ENCODE measurements around the gene AEBP1.

The AEBP1 gene

DNA sequence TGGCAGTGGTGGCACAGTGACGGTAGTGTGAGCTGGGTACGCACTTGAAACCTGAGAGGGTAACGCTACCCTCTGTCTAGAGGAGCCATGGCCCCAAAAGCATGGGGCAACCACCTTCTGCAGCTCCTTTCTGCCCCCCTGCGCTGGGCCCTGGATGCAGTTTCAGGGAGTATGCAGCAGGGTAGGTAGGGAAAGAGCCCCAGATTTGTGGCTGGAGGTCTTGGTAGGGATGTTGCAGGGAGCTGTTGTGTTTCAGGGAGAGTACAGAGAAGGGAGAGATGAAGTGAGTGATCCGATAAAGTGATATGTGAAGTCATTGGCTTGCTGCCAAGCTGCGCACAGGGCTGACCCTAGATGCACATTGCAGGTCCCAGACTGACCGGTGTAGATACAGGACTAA lies 36.1 kb upstream of the AEBP1 start:
- H3K4me3 ChIP-seq (ENCODE audit: low read length): no peak overlapping the region
- no peak for DNase-seq (ENCODE audit: low read depth)
- TF ChIP-seq, protein P1, sequence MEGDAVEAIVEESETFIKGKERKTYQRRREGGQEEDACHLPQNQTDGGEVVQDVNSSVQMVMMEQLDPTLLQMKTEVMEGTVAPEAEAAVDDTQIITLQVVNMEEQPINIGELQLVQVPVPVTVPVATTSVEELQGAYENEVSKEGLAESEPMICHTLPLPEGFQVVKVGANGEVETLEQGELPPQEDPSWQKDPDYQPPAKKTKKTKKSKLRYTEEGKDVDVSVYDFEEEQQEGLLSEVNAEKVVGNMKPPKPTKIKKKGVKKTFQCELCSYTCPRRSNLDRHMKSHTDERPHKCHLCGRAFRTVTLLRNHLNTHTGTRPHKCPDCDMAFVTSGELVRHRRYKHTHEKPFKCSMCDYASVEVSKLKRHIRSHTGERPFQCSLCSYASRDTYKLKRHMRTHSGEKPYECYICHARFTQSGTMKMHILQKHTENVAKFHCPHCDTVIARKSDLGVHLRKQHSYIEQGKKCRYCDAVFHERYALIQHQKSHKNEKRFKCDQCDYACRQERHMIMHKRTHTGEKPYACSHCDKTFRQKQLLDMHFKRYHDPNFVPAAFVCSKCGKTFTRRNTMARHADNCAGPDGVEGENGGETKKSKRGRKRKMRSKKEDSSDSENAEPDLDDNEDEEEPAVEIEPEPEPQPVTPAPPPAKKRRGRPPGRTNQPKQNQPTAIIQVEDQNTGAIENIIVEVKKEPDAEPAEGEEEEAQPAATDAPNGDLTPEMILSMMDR (conservative IDR thresholded peaks at IDR 0.05; ENCODE audit: low read depth, low read length): no peak

GRCh38 chr7:44071726-44072363 lies 32.3 kb upstream of the AEBP1 start:
- DNase-seq (ENCODE audit: low read depth): no peak
- H3K4me3 ChIP-seq (ENCODE audit: low read length): no peak overlapping the region
- TF ChIP-seq, protein P1 (conservative IDR thresholded peaks at IDR 0.05; ENCODE audit: low read depth, low read length): no peak

DNA sequence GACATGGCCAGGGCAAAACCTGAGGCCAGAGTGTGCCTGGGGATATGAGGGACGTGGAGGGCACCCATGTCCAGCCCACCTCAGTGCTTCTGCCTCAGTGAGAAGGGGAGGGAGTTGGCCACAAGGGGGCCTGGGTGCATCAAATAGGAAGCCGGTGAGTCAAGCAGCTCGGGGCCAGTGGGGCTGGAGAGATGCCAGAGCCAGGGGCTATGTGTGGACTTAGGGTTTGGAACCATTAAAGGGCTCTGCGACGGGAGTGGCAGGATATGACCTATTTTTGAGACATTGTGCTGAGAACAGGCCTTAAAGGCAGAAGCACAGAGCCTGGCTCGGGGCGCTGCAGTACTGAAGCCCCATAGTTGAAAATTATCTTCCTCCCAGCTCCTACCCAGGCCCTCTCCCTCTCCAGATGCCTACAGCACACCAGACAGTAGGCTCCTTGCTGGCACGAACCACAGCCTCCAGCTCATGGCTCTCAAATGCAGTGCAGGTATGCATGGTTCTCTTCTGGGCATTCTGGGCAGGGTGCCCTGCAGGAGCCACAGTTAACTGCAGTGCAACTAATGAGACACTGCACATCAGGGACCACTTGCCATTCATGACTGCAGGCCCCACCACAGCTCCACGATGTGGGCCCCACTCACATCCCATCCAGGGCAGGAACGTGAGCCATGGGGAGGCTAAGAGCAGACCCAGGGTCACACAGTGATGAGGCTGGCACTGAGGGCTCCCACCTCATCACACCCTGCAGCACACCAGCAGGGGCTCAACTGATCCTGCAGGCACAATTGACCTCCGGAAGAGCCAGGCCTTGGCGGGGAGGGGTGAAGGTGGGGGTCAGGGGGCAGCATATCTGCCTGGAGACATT lies 31.5 kb upstream of the AEBP1 start:
- H3K4me3 ChIP-seq (ENCODE audit: low read length): no peak overlapping the region
- TF ChIP-seq, protein P1 (conservative IDR thresholded peaks at IDR 0.05; ENCODE audit: low read depth, low read length): peak; percentile 91
- DNase-seq (ENCODE audit: low read depth): no peak

DNA sequence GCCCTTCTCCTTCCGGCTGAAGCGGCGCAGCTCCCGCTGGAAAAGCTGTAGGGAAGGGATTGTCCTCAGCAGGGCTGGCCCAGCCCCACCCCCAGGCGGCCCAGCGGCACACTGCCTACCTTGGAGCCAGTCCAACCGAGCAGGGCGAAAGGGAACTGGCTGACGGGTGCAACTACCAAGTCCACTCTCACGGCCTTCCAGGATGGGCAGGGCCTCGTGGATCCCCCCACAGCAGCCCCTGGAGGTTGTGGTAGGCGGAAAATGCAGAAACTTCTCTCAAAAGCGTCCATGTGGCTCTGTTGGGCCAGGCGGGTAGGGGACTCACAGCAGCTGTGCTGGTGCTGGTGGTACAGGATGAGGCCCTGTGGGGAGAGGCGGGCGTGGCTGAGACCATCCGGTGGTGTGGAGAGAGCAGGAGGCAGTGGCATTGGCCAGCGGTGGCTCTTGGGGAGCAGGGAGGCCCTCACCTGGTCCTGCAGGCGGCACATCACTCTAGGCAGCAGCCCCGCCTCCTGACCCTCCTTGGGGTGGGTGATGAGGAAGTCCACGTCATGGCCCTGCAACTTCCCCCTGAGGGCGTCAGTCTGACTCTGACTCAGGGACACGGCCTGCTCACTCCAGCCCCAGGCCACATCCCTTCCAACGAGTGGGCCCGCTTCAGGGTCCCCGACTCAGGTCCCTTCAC lies 30.3 kb upstream of the AEBP1 start:
- H3K4me3 ChIP-seq (ENCODE audit: low read length): no peak overlapping the region
- TF ChIP-seq, protein P1 (conservative IDR thresholded peaks at IDR 0.05; ENCODE audit: low read depth, low read length): no peak
- DNase-seq (ENCODE audit: low read depth): no peak

DNA sequence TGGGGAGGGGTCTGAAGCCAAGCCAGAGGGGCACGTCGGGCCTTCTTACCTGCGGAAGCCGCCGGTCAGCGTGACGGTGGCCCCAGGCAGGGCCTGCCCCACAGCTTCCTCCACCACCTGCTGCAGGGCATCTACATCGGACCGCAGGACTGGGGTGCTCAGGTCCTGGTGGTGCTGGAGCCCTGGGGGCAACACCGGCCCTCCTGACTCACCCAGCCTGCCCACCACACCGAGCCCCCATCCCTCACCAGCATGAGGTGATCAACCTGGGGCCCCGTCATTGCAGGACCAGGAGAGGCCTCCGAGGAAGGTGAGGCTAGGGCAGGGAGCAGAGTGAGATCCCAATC lies 29.8 kb upstream of the AEBP1 start:
- no peak for DNase-seq (ENCODE audit: low read depth)
- TF ChIP-seq, protein P1 (conservative IDR thresholded peaks at IDR 0.05; ENCODE audit: low read depth, low read length): no peak
- H3K4me3 ChIP-seq (ENCODE audit: low read length): no peak overlapping the region

- TF ChIP-seq, protein P1 (conservative IDR thresholded peaks at IDR 0.05; ENCODE audit: low read depth, low read length): no peak
- no peak overlapping the region for H3K4me3 ChIP-seq (ENCODE audit: low read length)
- no peak for DNase-seq (ENCODE audit: low read depth)
Measured at GRCh38 chr7:44075296-44076075, 28.7 kb upstream of the AEBP1 start.
